H1 (cell line): Measurements from ENCODE around the gene CASP3. TPM values are rescaled to one million over a fixed set of nuclear protein-coding genes. Genes with fewer than 3 reads are reported as not detected.

Experiments
- CTCF ChIA-PET: fragments of 300-600 bp; sonication (Branson Sonifier 250); formaldehyde crosslinking; loops from one replicate; lab custom pipeline; 2021; ENCODE audit not compliant: partially characterized antibody; lab: Charles Lee
- POLR2A ChIA-PET: fragments of 300-600 bp; sonication (Branson Sonifier 250); formaldehyde crosslinking; loops from one replicate; lab custom pipeline; 2021; ENCODE audit warnings: inconsistent platforms; ENCODE audit not compliant: partially characterized antibody; lab: Charles Lee
- DNase-seq, 2 experiments: peaks; one replicate each; pipeline versions ENCODE4 v3.0.0 to v3.0.0-alpha.2; 2010 to 2022; ENCODE audit warnings: low spot score in 2 of 2, low read depth in 1 of 2, mixed read lengths in 1 of 2
- FAIRE-seq: peaks from 2 replicates; lab custom pipeline; 2011; peaks lifted over from hg19 to GRCh38; lab: Jason Lieb, UNC
- H2AFZ ChIP-seq: 2 replicates; pipeline ENCODE4 v1.8.1; 2012; ENCODE audit warnings: low read length, inconsistent platforms
- H2AK5ac ChIP-seq: 2 replicates; pipeline ENCODE4 v1.6.1; 2013; ENCODE audit warnings: low read depth, low read length
- H2BK120ac ChIP-seq: replicated peaks from 2 replicates; pipeline ENCODE3; 2013; ENCODE audit warnings: low read depth, low read length, inconsistent platforms
- H2BK12ac ChIP-seq: 2 replicates; pipeline ENCODE4 v1.6.1; 2013; ENCODE audit warnings: low read depth, low read length
- H2BK15ac ChIP-seq: 2 replicates; pipeline ENCODE4 v1.6.1; 2013; ENCODE audit warnings: low read length
- H2BK20ac ChIP-seq: 2 replicates; pipeline ENCODE4 v1.6.1; 2013; ENCODE audit warnings: low read length
- H2BK5ac ChIP-seq: 2 replicates; pipeline ENCODE4 v1.6.1; 2013; ENCODE audit warnings: low read depth, low read length
- H3K14ac ChIP-seq: 2 replicates; pipeline ENCODE4 v1.6.1; 2013; ENCODE audit warnings: inconsistent platforms; ENCODE audit not compliant: insufficient read length
- H3K18ac ChIP-seq: 2 replicates; pipeline ENCODE4 v1.6.1; 2013; ENCODE audit warnings: low read length; ENCODE audit errors: extremely low read depth
- H3K23ac ChIP-seq: 2 replicates; pipeline ENCODE4 v1.6.1; 2013; ENCODE audit warnings: inconsistent platforms; ENCODE audit not compliant: insufficient read length
- H3K23me2 ChIP-seq: 2 replicates; pipeline ENCODE4 v1.6.1; 2013; ENCODE audit warnings: low read depth, low read length
- H3K27ac ChIP-seq: 2 replicates; pipeline ENCODE4 v1.6.1; 2011; ENCODE audit warnings: low read depth, low read length, inconsistent platforms
- H3K27me3 ChIP-seq, 4 experiments: replicated peaks in 1 of 4; 1 replicate in 1 of 4; 2 replicates in 3 of 4; pipeline versions ENCODE4 v1.6.1 to v1.8.1; 2011 to 2013; ENCODE audit warnings: low read length in 3 of 4, mild to moderate bottlenecking in 3 of 4, inconsistent platforms in 2 of 4, mixed read lengths in 2 of 4, moderate library complexity in 1 of 4; ENCODE audit not compliant: control insufficient read depth in 3 of 4, insufficient read depth in 3 of 4; ENCODE audit errors: extremely low read depth in 1 of 4
- H3K36me3 ChIP-seq, 4 experiments: 2 replicates each; pipeline versions ENCODE4 v1.6.1 to v1.8.1; 2011 to 2013; ENCODE audit warnings: mild to moderate bottlenecking in 4 of 4, low read length in 3 of 4, moderate library complexity in 2 of 4, control low read depth in 1 of 4, inconsistent platforms in 1 of 4; ENCODE audit not compliant: insufficient read depth in 4 of 4, control insufficient read depth in 2 of 4
- H3K4ac ChIP-seq: replicated peaks from 2 replicates; pipeline ENCODE3; 2013; ENCODE audit warnings: low read length, low read depth, mixed read lengths, inconsistent platforms; ENCODE audit not compliant: insufficient read length
- H3K4me1 ChIP-seq, 4 experiments: replicated peaks in 1 of 4; 1 replicate in 1 of 4; 2 replicates in 3 of 4; pipeline versions ENCODE4 v1.6.1 to v1.8.1; 2011 to 2013; ENCODE audit warnings: low read length in 3 of 4, inconsistent platforms in 2 of 4, mixed read lengths in 1 of 4; ENCODE audit not compliant: insufficient read depth in 4 of 4, control insufficient read depth in 3 of 4
- H3K4me2 ChIP-seq, 2 experiments: 2 replicates each; pipeline versions ENCODE4 v1.6.1 to v1.8.1; 2011 to 2013; ENCODE audit warnings: low read depth in 2 of 2, low read length in 2 of 2, control low read depth in 1 of 2, inconsistent platforms in 1 of 2, mild to moderate bottlenecking in 1 of 2; ENCODE audit not compliant: insufficient read depth in 1 of 2
- H3K4me3 ChIP-seq, 4 experiments: fragments of 200-600, 300-600 bp in 1 of 4; sonication (generic), shearing (Covaris generic), sonication (Bioruptor Twin) in 1 of 4; 2 replicates each; pipeline versions ENCODE4 v1.5.1 to v1.8.1; 2011 to 2016; ENCODE audit warnings: low read length in 4 of 4, low read depth in 3 of 4, control low read depth in 2 of 4, inconsistent platforms in 2 of 4, mild to moderate bottlenecking in 2 of 4, mixed read lengths in 1 of 4, moderate library complexity in 1 of 4; ENCODE audit not compliant: insufficient read depth in 2 of 4; ENCODE audit errors: extremely low read depth in 1 of 4
- H3K56ac ChIP-seq: replicated peaks from 2 replicates; pipeline ENCODE3; 2013; ENCODE audit warnings: low read depth, mild to moderate bottlenecking, mixed read lengths, low read length, inconsistent platforms; ENCODE audit not compliant: insufficient read length
- H3K79me1 ChIP-seq: 2 replicates; pipeline ENCODE4 v1.6.1; 2013; ENCODE audit warnings: low read depth, low read length, control low read depth
- H3K79me2 ChIP-seq, 2 experiments: 2 replicates each; pipeline versions ENCODE4 v1.6.1 to v1.8.1; 2012 to 2013; ENCODE audit warnings: low read length in 2 of 2, mild to moderate bottlenecking in 2 of 2, inconsistent platforms in 1 of 2; ENCODE audit not compliant: insufficient read depth in 2 of 2, control insufficient read depth in 1 of 2
- H3K9ac ChIP-seq, 4 experiments: replicated peaks in 1 of 4; 1 replicate in 1 of 4; 2 replicates in 3 of 4; pipeline versions ENCODE4 v1.6.1 to v1.8.1; 2011 to 2013; ENCODE audit warnings: low read depth in 3 of 4, low read length in 3 of 4, control low read depth in 2 of 4, mild to moderate bottlenecking in 2 of 4, moderate library complexity in 2 of 4, inconsistent platforms in 1 of 4; ENCODE audit errors: extremely low read depth in 1 of 4
- H3K9me3 ChIP-seq, 2 experiments: 2 replicates each; pipeline versions ENCODE4 v1.6.1 to v1.8.1; 2012 to 2013; ENCODE audit warnings: mild to moderate bottlenecking in 2 of 2, moderate library complexity in 2 of 2, control low read depth in 1 of 2, inconsistent platforms in 1 of 2, low read depth in 1 of 2, low read length in 1 of 2, mixed read lengths in 1 of 2; ENCODE audit not compliant: insufficient read depth in 2 of 2
- H4K20me1 ChIP-seq, 2 experiments: replicated peaks in 1 of 2; 2 replicates each; pipeline versions ENCODE3 to v1.8.1; 2011 to 2013; ENCODE audit warnings: inconsistent platforms in 2 of 2, low read length in 2 of 2, mild to moderate bottlenecking in 1 of 2; ENCODE audit not compliant: insufficient read depth in 2 of 2, control insufficient read depth in 1 of 2
- H4K5ac ChIP-seq: 2 replicates; pipeline ENCODE4 v1.6.1; 2013; ENCODE audit warnings: low read length, low read depth, mixed read lengths, inconsistent platforms; ENCODE audit not compliant: insufficient read length
- H4K8ac ChIP-seq: 2 replicates; pipeline ENCODE4 v1.8.0; 2013; ENCODE audit warnings: mild to moderate bottlenecking, moderate library complexity, low read length, inconsistent platforms; ENCODE audit not compliant: insufficient read depth; ENCODE audit errors: extremely low read depth
- H4K91ac ChIP-seq: replicated peaks from 2 replicates; pipeline ENCODE3; 2013; ENCODE audit warnings: low read length, mixed read lengths, inconsistent platforms; ENCODE audit not compliant: insufficient read length
- ASH2L ChIP-seq: fragments of 200-600, 300-600 bp; sonication (generic); IDR thresholded peaks from one replicate; pipeline ENCODE4 v1.7.1; 2017; ENCODE audit warnings: low read length
- ATF2 ChIP-seq: IDR thresholded peaks from 2 replicates; pipeline ENCODE4 v1.6.1; 2012; ENCODE audit warnings: low read length, inconsistent platforms
- BRCA1 ChIP-seq: IDR thresholded peaks from 2 replicates; pipeline ENCODE4 v1.6.1; 2012; ENCODE audit warnings: low read depth, low read length, improper control_type of control experiment
- MAFK ChIP-seq: IDR thresholded peaks from 2 replicates; pipeline ENCODE4 v1.6.1; 2012; ENCODE audit warnings: low read depth, mild to moderate bottlenecking, improper control_type of control experiment, low read length
- NRF1 ChIP-seq: IDR thresholded peaks from 2 replicates; pipeline ENCODE4 v1.6.1; 2011; ENCODE audit warnings: mild to moderate bottlenecking, low read depth, low read length, improper control_type of control experiment
- POLR2AphosphoS5 ChIP-seq: IDR thresholded peaks from 2 replicates; pipeline ENCODE4 v1.6.1; 2011; ENCODE audit warnings: low read depth, low read length
- SP1 ChIP-seq: IDR thresholded peaks from 2 replicates; pipeline ENCODE4 v1.6.1; 2011; ENCODE audit warnings: low read depth, low read length
- SP4 ChIP-seq: IDR thresholded peaks from 2 replicates; pipeline ENCODE4 v1.6.1; 2012; ENCODE audit warnings: low read length, inconsistent platforms
- YY1 ChIP-seq: IDR thresholded peaks from 2 replicates; pipeline ENCODE4 v1.6.1; 2011; ENCODE audit warnings: low read depth, mild to moderate bottlenecking, low read length
- ZNF274 ChIP-seq: IDR thresholded peaks from 2 replicates; pipeline ENCODE4 v1.7.0; 2012; ENCODE audit warnings: low read length, borderline replicate concordance; ENCODE audit errors: extremely low read depth
- WGBS, 2 experiments: shearing (Covaris generic) in 1 of 2; methylation state at CpG; one replicate each; pipeline versions ENCODE4 v1.1.6 to v1.1.7; 2013 to 2015; ENCODE audit warnings: low lambda C conversion rate in 2 of 2, mixed read lengths in 2 of 2, inconsistent platforms in 1 of 2, low coverage in 1 of 2, missing lambda C conversion rate in 1 of 2; ENCODE audit not compliant: insufficient replicate concordance in 2 of 2, insufficient coverage in 1 of 2, insufficient read length in 1 of 2; ENCODE audit errors: extremely low coverage in 1 of 2, missing lambda C conversion rate in 1 of 2; 5-methylcytosine and 5-hydroxymethylcytosine counted together
- polyA plus RNA-seq, 7 experiments: library from polyadenylated mRNA; depleted of rRNA in 3 of 7; stranded (reverse) in 5 of 7; unstranded in 2 of 7; fragments of >200 nt in 5 of 7; fragments of 200-250 nt in 2 of 7; gene quantifications; 1 replicate in 5 of 7; 2 replicates in 1 of 7; 4 replicates in 1 of 7; pipeline versions ENCODE4 v1.2.1 to v1.2.3, GENCODE V29; 2011 to 2013; ENCODE audit warnings: missing spikeins in 2 of 7, mixed read lengths in 2 of 7
- total RNA-seq: library from RNA; stranded (reverse); fragmentation: NEBNext Ultra II Directional; extraction: Animal tissue kit (Norgen Biotek cat#: 25700); gene quantifications from 2 replicates; pipeline ENCODE4 v1.2.1, GENCODE V29; 2021
- TF ChIP-seq, protein P1 (sequence below), 3 experiments: IDR thresholded peaks; 1 replicate in 2 of 3; 2 replicates in 1 of 3; pipeline versions ENCODE4 v1.5.1 to v1.6.1; 2011; ENCODE audit warnings: low read length in 3 of 3, mild to moderate bottlenecking in 3 of 3, inconsistent platforms in 2 of 3, low read depth in 1 of 3, moderate library complexity in 1 of 3; ENCODE audit not compliant: insufficient read depth in 1 of 3; ENCODE audit errors: control extremely low read depth in 1 of 3

CASP3 gene
- total and polyA plus RNA-seq, 2 of the 8 experiments (the other 6 are each of a cell fraction or from before 2014, with no cell fraction given): 27.8 to 82.5 TPM

DNA sequence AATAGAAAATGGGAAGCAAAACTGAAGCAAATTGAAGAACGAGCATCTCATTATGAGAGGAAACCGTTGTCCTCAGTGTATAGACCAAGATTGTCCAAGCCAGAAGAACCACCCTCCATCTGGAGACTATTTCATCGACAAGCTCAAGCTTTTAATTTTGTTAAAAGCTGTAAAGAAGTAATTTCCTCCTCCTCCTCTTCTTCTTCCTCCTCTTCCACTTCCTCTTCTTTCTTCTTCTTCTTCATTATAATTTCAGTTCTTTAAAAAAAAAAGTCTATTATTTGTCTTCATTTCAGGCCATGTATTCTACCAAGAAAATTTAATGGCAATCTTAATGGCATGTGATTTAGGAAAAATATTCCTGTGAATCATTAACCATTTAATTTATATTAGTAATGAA is 7.9 kb upstream of the CASP3 start:
- no peak overlapping the region for H2BK120ac ChIP-seq
- no peak overlapping the region for H2AFZ ChIP-seq
- H3K36me3 ChIP-seq: peaks cover 0 to 3% (median 0%) of the 10 kb centered on the region in 4 experiments; a peak in 1 of 8 replicates
- CTCF ChIA-PET: interaction anchor here (1.2 kb wide), 2 partner anchors 15 to 27 kb away, joined by 4 read pairs; no protein-coding TSS in a partner anchor
- H3K18ac ChIP-seq: no peak overlapping the region
- no peak overlapping the region for H2BK20ac ChIP-seq
- H3K56ac ChIP-seq: no peak overlapping the region
- no peak overlapping the region for H3K27ac ChIP-seq
- DNase-seq (no peak), FAIRE-seq (no peak)
- no peaks in the 10 kb centered on the region for H3K9me3 ChIP-seq
- no peak overlapping the region for H3K14ac ChIP-seq
- H3K4me1 ChIP-seq: peaks cover 0 to 5% (median 1%) of the 10 kb centered on the region in 4 experiments; a peak in 4 of 7 replicates
- no peak overlapping the region for H2BK15ac ChIP-seq
- H2AK5ac ChIP-seq: no peak overlapping the region
- POLR2A ChIA-PET: interaction anchor here (2.5 kb wide), 1 partner anchor 9 kb away, joined by 8 read pairs; no protein-coding TSS in a partner anchor
- no peak overlapping the region for H3K4me2 ChIP-seq
- H4K8ac ChIP-seq: no peak overlapping the region
- H2BK5ac ChIP-seq: no peak overlapping the region
- H3K4me3 ChIP-seq: no peak overlapping the region
- 91% methylated on average over 3 of the region's 3 CpGs; no CpG with 5 or more reads in 1 of the 2 experiments for WGBS, 2 experiments
- no peaks in the 10 kb centered on the region for H3K79me1 ChIP-seq
- no peaks in the 10 kb centered on the region for H3K23me2 ChIP-seq
- no peak overlapping the region for H3K4ac ChIP-seq
- H2BK12ac ChIP-seq: no peak overlapping the region
- H3K9ac ChIP-seq: no peak overlapping the region
- peaks cover 0 to 1% of the 10 kb centered on the region in 2 experiments for H4K20me1 ChIP-seq
- no peak overlapping the region for H3K23ac ChIP-seq
- H4K91ac ChIP-seq: no peak overlapping the region
- no peaks in the 10 kb centered on the region for H3K27me3 ChIP-seq
- no peaks in the 10 kb centered on the region for H3K79me2 ChIP-seq
- no peak overlapping the region for H4K5ac ChIP-seq
- TF ChIP-seq ASH2L (no peak), YY1 (no peak), POLR2AphosphoS5 (no peak), NRF1 (no peak), MAFK (no peak), SP1 (no peak), BRCA1 (no peak), ATF2 (no peak), SP4 (no peak), ZNF274 (no peak)
- TF ChIP-seq, protein P1, sequence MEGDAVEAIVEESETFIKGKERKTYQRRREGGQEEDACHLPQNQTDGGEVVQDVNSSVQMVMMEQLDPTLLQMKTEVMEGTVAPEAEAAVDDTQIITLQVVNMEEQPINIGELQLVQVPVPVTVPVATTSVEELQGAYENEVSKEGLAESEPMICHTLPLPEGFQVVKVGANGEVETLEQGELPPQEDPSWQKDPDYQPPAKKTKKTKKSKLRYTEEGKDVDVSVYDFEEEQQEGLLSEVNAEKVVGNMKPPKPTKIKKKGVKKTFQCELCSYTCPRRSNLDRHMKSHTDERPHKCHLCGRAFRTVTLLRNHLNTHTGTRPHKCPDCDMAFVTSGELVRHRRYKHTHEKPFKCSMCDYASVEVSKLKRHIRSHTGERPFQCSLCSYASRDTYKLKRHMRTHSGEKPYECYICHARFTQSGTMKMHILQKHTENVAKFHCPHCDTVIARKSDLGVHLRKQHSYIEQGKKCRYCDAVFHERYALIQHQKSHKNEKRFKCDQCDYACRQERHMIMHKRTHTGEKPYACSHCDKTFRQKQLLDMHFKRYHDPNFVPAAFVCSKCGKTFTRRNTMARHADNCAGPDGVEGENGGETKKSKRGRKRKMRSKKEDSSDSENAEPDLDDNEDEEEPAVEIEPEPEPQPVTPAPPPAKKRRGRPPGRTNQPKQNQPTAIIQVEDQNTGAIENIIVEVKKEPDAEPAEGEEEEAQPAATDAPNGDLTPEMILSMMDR (IDR thresholded peaks at IDR 0.05; ENCODE audit: control extremely low read depth in 1 of 3, insufficient read depth in 1 of 3, low read depth in 1 of 3, low read length in 3 of 3): no peak
